Activated naive CD8-positive, alpha-beta T cell (primary cell): Measurements from ENCODE around the gene PSAP.
"Not testable (repeated sequence)": the region's sequence is repeated elsewhere in the genome, so short reads cannot be mapped to it uniquely, and the experiment has no call there.

ENCODE experiments used
- H3K27ac Mint-ChIP-seq: one replicate; pipeline ENCODE4 v1.8.0; 2021; ENCODE audit warnings: mixed read lengths
- H3K27me3 Mint-ChIP-seq: one replicate; pipeline ENCODE4 v1.8.0; 2021; ENCODE audit warnings: mixed read lengths
- H3K36me3 Mint-ChIP-seq: one replicate; pipeline ENCODE4 v1.8.0; 2021; ENCODE audit warnings: mixed read lengths
- H3K4me1 Mint-ChIP-seq: one replicate; pipeline ENCODE4 v1.8.0; 2021; ENCODE audit warnings: low read depth, mixed read lengths
- H3K4me3 Mint-ChIP-seq: one replicate; pipeline ENCODE4 v1.8.0; 2021; ENCODE audit warnings: mild to moderate bottlenecking, mixed read lengths
- H3K9me3 Mint-ChIP-seq: one replicate; pipeline ENCODE4 v1.8.0; 2021; ENCODE audit warnings: low read depth, mixed read lengths

The PSAP gene

GRCh38 chr10:71856619-71857018 is 5.6 kb upstream of the PSAP start:
- H3K36me3 Mint-ChIP-seq: no peaks in the 10 kb centered on the region
- no peaks in the 10 kb centered on the region for H3K27me3 Mint-ChIP-seq
- peaks cover 2% of the 10 kb centered on the region for H3K4me1 Mint-ChIP-seq
- no peak overlapping the region for H3K27ac Mint-ChIP-seq
- no peak overlapping the region for H3K4me3 Mint-ChIP-seq
- no peaks in the 10 kb centered on the region for H3K9me3 Mint-ChIP-seq

DNA sequence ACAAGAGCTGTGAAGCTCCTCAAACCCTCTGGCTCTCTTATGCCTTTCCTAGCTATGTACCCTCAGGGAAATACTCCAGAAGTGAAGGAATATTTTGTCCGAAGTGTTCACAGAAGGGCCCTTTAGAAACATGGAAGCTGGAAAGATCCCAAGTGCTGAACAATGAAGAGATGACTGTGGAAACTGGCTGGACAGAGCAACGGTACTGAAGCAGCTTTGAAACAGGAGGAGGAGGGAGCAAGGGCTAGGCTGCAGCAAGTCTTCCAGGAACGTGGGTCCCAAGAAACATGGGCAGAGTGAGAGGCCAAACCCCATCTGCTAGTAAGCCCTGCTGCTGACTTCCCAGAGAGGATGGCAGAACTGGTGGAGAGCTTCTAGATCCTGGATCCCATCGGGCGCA is 3.0 kb upstream of the PSAP start:
- Mint-ChIP-seq H3K27ac (no peak overlapping the region), H3K4me3 (no peak overlapping the region), H3K9me3 (no peaks in the 10 kb centered on the region), H3K36me3 (no peaks in the 10 kb centered on the region), H3K27me3 (no peaks in the 10 kb centered on the region), H3K4me1 (peaks cover 23% of the 10 kb centered on the region)

- Mint-ChIP-seq H3K36me3 (no peaks in the 10 kb centered on the region), H3K27me3 (no peaks in the 10 kb centered on the region), H3K4me3 (peak overlapping the region; percentile 42), H3K4me1 (peaks cover 38% of the 10 kb centered on the region), H3K9me3 (no peaks in the 10 kb centered on the region), H3K27ac (no peak overlapping the region)
These were observed 1.4 kb upstream of the PSAP start for GRCh38 chr10:71852355-71852937.

GRCh38 chr10:71851465-71852095 is 529 bp upstream of the PSAP start:
- peaks cover 45% of the 10 kb centered on the region for H3K4me1 Mint-ChIP-seq
- H3K27ac Mint-ChIP-seq: peak overlapping the region; percentile 83
- not testable (repeated sequence) for H3K27me3 Mint-ChIP-seq, H3K36me3 Mint-ChIP-seq, H3K9me3 Mint-ChIP-seq
- H3K4me3 Mint-ChIP-seq: peak overlapping the region; percentile 97

GRCh38 chr10:71850021-71850742 is 869 bp downstream of the PSAP start:
- Mint-ChIP-seq H3K27ac (peak overlapping the region; percentile 83), H3K27me3 (no peaks in the 10 kb centered on the region), H3K36me3 (no peaks in the 10 kb centered on the region), H3K4me3 (peak overlapping the region; percentile 97), H3K9me3 (no peaks in the 10 kb centered on the region), H3K4me1 (peaks cover 55% of the 10 kb centered on the region)

GRCh38 chr10:71849461-71849908 is 1.6 kb downstream of the PSAP start:
- H3K9me3 Mint-ChIP-seq: no peaks in the 10 kb centered on the region
- H3K4me1 Mint-ChIP-seq: peaks cover 60% of the 10 kb centered on the region
- H3K4me3 Mint-ChIP-seq: peak overlapping the region; percentile 97
- no peak overlapping the region for H3K27ac Mint-ChIP-seq
- H3K27me3 Mint-ChIP-seq: no peaks in the 10 kb centered on the region
- H3K36me3 Mint-ChIP-seq: no peaks in the 10 kb centered on the region

GRCh38 chr10:71848325-71849275 is 2.5 kb downstream of the PSAP start:
- peak overlapping the region; percentile 16 for H3K27ac Mint-ChIP-seq
- H3K4me1 Mint-ChIP-seq: peaks cover 67% of the 10 kb centered on the region
- no peaks in the 10 kb centered on the region for H3K27me3 Mint-ChIP-seq
- peak overlapping the region; percentile 72 for H3K4me3 Mint-ChIP-seq
- no peaks in the 10 kb centered on the region for H3K9me3 Mint-ChIP-seq
- no peaks in the 10 kb centered on the region for H3K36me3 Mint-ChIP-seq

- Mint-ChIP-seq H3K27me3 (no peaks in the 10 kb centered on the region), H3K36me3 (no peaks in the 10 kb centered on the region), H3K4me1 (peaks cover 78% of the 10 kb centered on the region), H3K9me3 (no peaks in the 10 kb centered on the region), H3K4me3 (no peak overlapping the region), H3K27ac (no peak overlapping the region)
These were observed 3.6 kb downstream of the PSAP start for GRCh38 chr10:71847418-71847817.

GRCh38 chr10:71846816-71847215 is 4.2 kb downstream of the PSAP start:
- Mint-ChIP-seq H3K9me3 (no peaks in the 10 kb centered on the region), H3K27ac (no peak overlapping the region), H3K36me3 (no peaks in the 10 kb centered on the region), H3K4me3 (no peak overlapping the region), H3K4me1 (peaks cover 80% of the 10 kb centered on the region), H3K27me3 (no peaks in the 10 kb centered on the region)

- Mint-ChIP-seq H3K4me1 (peaks cover 79% of the 10 kb centered on the region), H3K36me3 (no peaks in the 10 kb centered on the region), H3K27ac (no peak overlapping the region), H3K9me3 (no peaks in the 10 kb centered on the region), H3K27me3 (no peaks in the 10 kb centered on the region), H3K4me3 (no peak overlapping the region)
These were observed 5.3 kb downstream of the PSAP start for GRCh38 chr10:71845410-71846405.

GRCh38 chr10:71844695-71845094 is 6.4 kb downstream of the PSAP start:
- H3K27ac Mint-ChIP-seq: no peak overlapping the region
- peaks cover 81% of the 10 kb centered on the region for H3K4me1 Mint-ChIP-seq
- H3K9me3 Mint-ChIP-seq: no peaks in the 10 kb centered on the region
- H3K36me3 Mint-ChIP-seq: no peaks in the 10 kb centered on the region
- H3K4me3 Mint-ChIP-seq: no peak overlapping the region
- no peaks in the 10 kb centered on the region for H3K27me3 Mint-ChIP-seq

GRCh38 chr10:71844084-71844483 is 7.0 kb downstream of the PSAP start:
- Mint-ChIP-seq H3K27ac (no peak overlapping the region), H3K9me3 (no peaks in the 10 kb centered on the region), H3K4me1 (peaks cover 75% of the 10 kb centered on the region), H3K4me3 (no peak overlapping the region), H3K27me3 (no peaks in the 10 kb centered on the region), H3K36me3 (no peaks in the 10 kb centered on the region)

DNA sequence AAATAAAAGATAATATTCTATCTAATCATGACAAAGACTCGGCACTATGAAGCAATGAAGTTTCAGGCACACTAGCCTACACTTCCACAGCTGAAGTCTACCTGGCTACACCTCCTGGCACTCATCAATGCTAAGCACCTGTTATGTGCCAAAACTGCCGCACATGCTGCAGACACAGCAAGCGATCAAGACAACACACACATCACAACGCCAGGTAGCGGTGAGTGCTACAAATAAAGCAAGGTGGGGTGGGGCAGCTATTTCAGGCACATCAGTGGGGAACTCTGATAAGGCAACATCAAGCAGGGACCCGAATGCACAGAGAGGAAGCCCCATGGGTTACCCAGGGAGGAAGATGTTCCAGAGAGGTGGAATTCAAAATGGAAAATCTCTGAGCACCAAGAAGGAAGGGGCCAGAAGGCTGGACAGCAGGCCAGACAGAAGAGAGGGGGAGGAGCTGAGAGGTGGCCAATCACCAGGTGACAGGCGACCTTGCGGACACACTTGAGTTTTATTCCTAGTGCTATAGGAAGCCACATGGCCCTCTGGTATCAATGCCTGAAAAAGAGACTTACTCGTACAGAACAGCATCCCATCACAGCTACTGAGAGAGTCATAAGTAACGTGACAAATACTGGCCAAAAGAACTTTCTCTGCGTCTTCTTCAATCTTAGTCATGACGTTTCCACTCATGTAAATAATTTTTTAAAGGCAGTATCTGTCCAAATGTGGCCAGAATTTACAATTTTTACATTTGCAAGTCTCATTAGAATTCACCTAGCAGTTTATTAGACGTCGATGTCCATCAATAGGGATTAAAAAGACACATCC is 8.0 kb downstream of the PSAP start:
- no peak overlapping the region for H3K4me3 Mint-ChIP-seq
- H3K4me1 Mint-ChIP-seq: peaks cover 75% of the 10 kb centered on the region
- no peaks in the 10 kb centered on the region for H3K27me3 Mint-ChIP-seq
- H3K27ac Mint-ChIP-seq: no peak overlapping the region
- H3K9me3 Mint-ChIP-seq: no peaks in the 10 kb centered on the region
- H3K36me3 Mint-ChIP-seq: no peaks in the 10 kb centered on the region
